NCI-H1930 (cell line): ENCODE measurements around the gene TANC2.

Source experiments
- DNase-seq, 2 experiments: peaks; one replicate each; lab custom pipeline; 2025; lab: John Stamatoyannopoulos, UW

TANC2 gene

DNA sequence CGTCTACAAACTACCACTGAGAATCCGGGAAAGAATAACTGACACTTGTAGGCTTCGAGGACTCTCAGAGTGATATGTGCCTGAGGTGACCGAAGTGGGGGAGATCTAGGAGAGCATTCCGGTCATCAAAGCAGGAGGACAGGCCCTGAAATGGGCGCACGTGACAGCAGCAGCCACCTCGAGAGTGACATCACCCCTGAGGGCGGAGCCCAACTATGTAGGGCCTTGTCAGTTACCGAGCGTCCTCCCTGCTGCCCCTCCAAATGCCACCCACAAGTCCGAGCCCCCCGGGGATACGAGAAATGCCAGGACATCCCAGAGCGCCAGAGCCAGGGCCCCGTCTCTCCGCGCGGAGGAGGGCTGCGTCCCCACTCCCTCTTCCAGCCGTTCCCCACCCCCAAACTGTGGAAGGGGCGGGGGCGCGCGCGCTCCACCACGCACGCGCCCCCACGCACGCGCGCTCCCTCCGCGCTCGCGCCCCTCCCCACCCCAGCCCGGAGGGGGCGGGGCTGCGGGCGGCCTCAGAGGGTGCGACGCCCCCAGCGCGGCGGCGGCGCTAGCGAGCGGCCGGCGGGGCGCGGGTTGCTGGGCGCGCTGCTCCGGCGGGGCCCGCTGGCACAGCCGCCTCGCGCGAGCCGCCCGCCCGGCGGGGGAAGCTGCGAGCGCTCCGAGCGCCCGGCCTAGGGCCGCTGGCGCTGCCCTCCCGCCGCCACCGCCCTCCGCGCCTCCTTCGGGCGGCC is at the start of gene TANC2:
Gene TANC2, plus strand, starts transcription at position 550 of the 740 bp plus-strand sequence. CDS start 43,325 bp downstream, outside the sequence.
- peak; percentile 72 to 73 for DNase-seq

- no peak for DNase-seq
Observed at GRCh38 chr17:62916684-62917571, 49.1 kb upstream of the TANC2 start.

DNA sequence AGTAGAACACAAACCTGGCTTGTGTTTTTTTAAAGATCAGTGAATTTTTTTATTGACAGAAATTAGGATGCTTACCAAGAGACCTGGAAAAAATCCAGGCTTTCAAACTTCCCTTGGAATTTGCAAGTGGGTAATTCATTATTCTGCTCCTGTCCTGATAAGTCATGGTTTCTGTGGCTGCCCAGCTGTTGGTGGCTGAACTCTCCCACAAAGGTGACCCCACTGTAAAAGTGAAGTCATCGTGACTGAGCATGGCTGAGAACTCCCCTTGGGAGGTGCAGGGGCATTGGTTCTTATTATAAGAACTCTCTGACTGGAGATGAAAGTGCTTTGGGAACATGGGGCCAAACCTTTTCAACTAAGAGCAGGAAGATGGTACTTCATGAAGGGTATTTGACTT is 46.6 kb upstream of the TANC2 start:
- DNase-seq, result no peak

GRCh38 chr17:62920300-62920699 is 45.7 kb upstream of the TANC2 start:
- no peak for DNase-seq

GRCh38 chr17:62921817-62922216 is 44.2 kb upstream of the TANC2 start:
- no peak for DNase-seq

- no peak for DNase-seq
Observed at GRCh38 chr17:62923258-62924150, 42.5 kb upstream of the TANC2 start.

DNA sequence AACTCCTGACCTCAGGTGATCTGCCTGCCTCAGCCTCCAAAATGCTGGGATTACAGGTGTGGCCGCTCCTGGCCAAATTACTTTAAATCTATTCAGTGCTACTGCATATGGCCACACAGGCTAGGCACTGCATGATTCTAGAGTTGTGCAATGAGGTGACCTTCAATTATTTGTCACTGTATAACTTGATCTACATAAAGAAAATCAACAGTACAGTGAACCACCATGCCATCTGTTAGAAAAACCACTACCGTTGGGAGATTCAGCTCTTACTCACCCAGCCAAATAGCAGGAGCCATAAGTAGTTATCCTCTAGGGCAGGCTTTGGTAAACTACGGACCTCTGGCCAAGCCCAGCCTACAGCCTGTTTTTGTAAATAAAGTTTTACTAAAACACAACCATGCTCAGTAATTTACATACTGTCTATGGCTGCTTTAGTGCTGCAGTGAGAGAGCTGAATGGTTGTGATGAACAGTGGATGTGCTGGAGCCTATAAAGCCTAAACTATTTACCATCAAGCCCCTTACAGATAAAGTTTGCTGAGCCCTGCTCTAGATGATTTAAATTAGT is 40.7 kb upstream of the TANC2 start:
- no peak for DNase-seq

- no peak for DNase-seq
Observed at GRCh38 chr17:62927083-62927482, 39.0 kb upstream of the TANC2 start.

GRCh38 chr17:62929320-62929719 is 36.7 kb upstream of the TANC2 start:
- DNase-seq, result no peak

- DNase-seq, result no peak
Observed at GRCh38 chr17:62931101-62931500, 34.9 kb upstream of the TANC2 start.

GRCh38 chr17:62933501-62934385 is 32.3 kb upstream of the TANC2 start:
- no peak for DNase-seq

DNA sequence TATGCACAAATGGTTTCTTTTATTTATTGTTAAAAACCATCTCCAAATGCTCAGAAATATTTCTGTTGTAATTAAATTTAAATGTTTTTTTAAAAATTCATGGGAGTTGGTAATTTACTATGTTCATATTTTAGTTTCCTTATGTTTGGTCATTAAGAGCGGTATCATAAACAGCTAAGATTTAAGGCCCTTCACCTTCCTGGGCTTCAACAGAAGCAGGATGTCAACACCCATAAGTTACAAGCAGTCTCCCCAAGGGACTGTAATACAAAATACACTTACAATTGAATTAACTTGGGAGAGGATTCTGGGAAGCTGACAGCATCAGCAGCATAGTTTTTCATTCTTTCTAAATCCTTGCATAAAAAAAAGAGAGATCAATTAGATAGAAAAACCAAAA is 30.9 kb upstream of the TANC2 start:
- DNase-seq, result no peak

DNA sequence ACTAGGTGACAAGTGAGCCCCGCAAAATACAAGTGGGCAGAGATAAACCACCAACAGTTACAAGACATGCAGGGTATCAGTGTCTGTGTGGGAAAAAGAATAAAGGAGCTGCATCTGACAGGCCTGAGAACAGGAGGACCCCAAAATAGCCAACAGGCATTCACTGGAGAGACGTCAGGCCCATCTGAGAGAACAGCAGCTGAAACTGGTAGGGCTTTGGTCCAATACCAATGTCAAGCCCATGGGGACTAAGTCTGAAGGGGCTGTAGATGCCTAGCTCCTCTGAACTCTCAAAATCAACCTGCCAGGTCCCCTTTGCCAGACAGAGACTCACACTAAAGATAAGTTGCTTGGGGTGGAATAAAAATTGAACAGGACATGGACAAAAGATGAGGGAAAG is 30.5 kb upstream of the TANC2 start:
- no peak for DNase-seq

GRCh38 chr17:62937606-62938005 is 28.4 kb upstream of the TANC2 start:
- DNase-seq, result no peak

GRCh38 chr17:62941358-62941991 is 24.6 kb upstream of the TANC2 start:
- DNase-seq, result no peak

- DNase-seq, result no peak
Observed at GRCh38 chr17:62948370-62948769, 17.7 kb upstream of the TANC2 start.

- DNase-seq, result no peak
Observed at GRCh38 chr17:62949036-62949435, 17.0 kb upstream of the TANC2 start.

DNA sequence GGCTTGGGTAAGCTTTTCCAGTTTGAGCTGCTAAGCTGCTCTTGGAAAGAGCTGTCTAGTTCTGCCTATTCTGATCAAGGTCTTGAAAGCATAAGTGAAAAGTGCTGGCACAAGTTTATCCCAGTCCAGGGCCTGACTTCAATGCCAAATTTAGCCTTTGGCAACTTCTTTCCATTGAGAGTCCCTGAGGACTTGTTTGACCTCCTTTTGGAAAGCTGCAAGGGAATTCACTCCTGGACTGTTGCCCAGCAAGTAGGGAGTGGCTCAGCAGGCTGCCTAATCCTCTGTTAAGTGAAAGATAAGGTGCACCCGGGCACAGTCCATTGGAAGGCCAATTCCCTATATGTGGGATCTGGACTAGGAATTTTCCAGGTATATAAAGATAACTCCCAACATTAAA is 16.0 kb upstream of the TANC2 start:
- no peak for DNase-seq

- no peak for DNase-seq
Observed at GRCh38 chr17:62955841-62956352, 10.1 kb upstream of the TANC2 start.

DNA sequence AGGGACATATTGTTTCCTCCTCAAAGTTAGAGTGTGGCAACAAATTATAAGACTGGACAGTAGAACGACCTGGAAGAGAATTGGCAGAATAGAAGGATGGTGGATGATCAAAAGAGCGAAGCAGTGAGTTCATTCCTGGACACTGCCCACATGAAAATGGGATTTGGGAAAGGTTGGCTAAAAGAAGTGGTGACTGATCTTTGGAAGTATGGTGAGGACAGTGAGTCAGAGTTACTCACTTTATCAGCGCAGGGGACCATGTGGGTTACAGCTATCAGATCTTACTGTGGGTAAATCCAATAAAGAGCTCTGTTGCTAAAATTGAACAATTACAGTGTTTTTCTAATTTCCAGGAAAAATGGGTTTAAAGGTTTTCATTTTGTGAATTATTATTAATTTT is 2.7 kb upstream of the TANC2 start:
- no peak for DNase-seq
